Liver (tissue), 3 donors: ENCODE results near the gene NGFR.

ENCODE experiments used
- CTCF ChIP-seq: fragments of 150-350 bp; IDR thresholded peaks from 2 replicates; pipeline ENCODE4 v1.5.1; 2017; ENCODE audit warnings: improper control_type of control experiment, low read depth, low read length; ENCODE audit not compliant: missing input control
- FOXA1 ChIP-seq: IDR thresholded peaks from 2 replicates; pipeline ENCODE4 v1.6.1; 2016; ENCODE audit warnings: antibody characterized with exemption
- HNF4G ChIP-seq: IDR thresholded peaks from 2 replicates; pipeline ENCODE4 v1.6.1; 2016; ENCODE audit warnings: antibody characterized with exemption
- JUND ChIP-seq, 2 donors: IDR thresholded peaks; 2 replicates each; pipeline ENCODE4 v1.6.1; 2016; ENCODE audit warnings: antibody characterized with exemption in 2 of 2
- RAD21 ChIP-seq, 2 donors: IDR thresholded peaks; 2 replicates each; pipeline ENCODE4 v1.6.1; 2016; ENCODE audit warnings: antibody characterized with exemption in 2 of 2, mild to moderate bottlenecking in 2 of 2
- REST ChIP-seq: IDR thresholded peaks from 2 replicates; pipeline ENCODE4 v1.6.1; 2016; ENCODE audit warnings: antibody characterized with exemption, mild to moderate bottlenecking
- RXRA ChIP-seq, 2 donors: IDR thresholded peaks; 2 replicates each; pipeline ENCODE4 v1.6.1; 2017 to 2018; ENCODE audit warnings: antibody characterized with exemption in 2 of 2, mild to moderate bottlenecking in 1 of 2
- SP1 ChIP-seq: IDR thresholded peaks from 2 replicates; pipeline ENCODE4 v1.6.1; 2018; ENCODE audit warnings: antibody characterized with exemption, mild to moderate bottlenecking
- ZBTB33 ChIP-seq: IDR thresholded peaks from 2 replicates; pipeline ENCODE4 v1.6.1; 2016; ENCODE audit warnings: antibody characterized with exemption
- donor health status: healthy.
- donor health status: healthy.

- TF ChIP-seq JUND (IDR thresholded peaks at IDR 0.05) (no peak), ZBTB33 (no peak), CTCF (peak; percentile 22), RXRA (IDR thresholded peaks at IDR 0.05) (no peak), RAD21 (IDR thresholded peaks at IDR 0.05) (peak in 1 of 2 donors; percentile 31), SP1 (no peak), FOXA1 (no peak), REST (no peak), HNF4G (no peak)
These were observed 19.1 kb downstream of the NGFR start for GRCh38 chr17:49514071-49514721.
